GM19023 (cell line): ENCODE results near the gene STARD7.
"Not testable (repeated sequence)": the region's sequence is repeated elsewhere in the genome, so short reads cannot be mapped to it uniquely, and the experiment has no call there.

ENCODE experiments used
- ATAC-seq: cut with Tn5 transposase; IDR thresholded peaks from one replicate; pipeline ENCODE4 v1.9.1; 2021; ENCODE audit warnings: mild to moderate bottlenecking, moderate library complexity; ENCODE audit not compliant: unreplicated experiment

STARD7 gene

DNA sequence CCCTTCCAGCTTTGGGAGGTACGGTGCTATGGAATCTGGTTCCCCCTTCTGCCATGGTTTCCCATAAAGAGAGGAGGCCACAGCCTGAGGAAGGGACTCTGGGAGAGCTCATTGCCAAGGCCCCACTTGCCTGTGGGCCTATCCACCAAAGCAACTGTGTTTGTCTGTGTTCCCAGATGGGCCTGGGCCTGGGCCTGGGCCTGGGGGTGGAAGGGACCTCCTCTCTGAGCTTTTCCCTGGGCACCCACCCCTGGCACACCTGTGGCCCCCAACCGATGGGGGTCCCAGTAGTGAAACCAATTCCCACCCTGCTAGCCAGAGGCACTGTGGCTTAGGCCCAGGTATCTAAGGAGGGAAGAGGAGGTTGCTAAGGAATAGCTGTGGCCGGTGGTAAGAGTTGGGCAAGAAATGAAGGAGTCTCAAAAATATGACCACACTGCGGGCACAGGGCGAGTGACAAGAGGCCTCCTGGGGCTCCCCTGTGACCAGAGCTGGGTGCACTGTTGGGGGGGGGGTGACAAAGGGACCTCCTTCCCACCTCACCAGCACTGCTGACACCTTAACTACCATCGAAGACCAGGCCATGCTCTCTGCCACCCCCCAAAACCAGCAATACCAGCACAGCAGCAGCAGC lies 58.5 kb downstream of the STARD7 start:
- no peak for ATAC-seq

DNA sequence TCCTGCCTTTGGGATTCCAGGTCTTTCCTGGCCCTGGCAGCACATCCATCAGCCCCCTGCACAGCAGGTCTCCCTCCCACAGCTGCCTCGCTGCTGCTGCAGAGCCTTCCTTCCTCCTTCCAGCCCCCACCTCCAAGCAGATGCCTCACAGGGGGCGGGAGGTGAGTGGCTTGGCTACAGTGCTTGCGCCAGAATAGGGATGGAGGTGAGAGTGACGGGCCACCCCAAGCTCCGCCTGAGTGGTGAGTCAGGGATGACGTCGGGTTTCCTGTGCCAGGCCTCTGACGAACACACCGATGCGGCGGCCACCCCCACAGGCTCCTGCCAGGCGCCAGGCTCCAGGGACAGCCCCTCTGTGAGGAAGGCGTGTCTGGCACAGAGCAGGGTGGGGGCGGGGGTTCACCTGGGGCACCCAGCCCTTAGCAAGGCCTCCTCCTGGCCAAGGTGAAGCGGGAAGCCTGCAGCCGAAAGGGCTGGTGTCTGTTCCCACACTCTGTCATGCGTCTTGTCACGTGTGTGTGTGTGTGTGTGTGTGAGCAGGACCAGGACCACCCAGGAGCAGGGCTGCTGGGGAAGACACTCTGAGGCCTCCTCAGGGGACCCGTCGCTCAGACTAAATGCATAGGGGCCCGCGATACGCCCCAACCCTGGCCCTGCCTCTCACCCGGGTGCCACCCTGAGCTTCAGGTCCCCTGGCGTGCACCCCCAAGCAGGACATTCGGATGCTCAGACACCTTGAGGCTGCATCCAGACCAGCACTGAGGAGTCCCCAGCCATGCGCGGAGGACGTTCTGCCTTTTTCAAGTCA lies 60.0 kb downstream of the STARD7 start:
- ATAC-seq = no peak

DNA sequence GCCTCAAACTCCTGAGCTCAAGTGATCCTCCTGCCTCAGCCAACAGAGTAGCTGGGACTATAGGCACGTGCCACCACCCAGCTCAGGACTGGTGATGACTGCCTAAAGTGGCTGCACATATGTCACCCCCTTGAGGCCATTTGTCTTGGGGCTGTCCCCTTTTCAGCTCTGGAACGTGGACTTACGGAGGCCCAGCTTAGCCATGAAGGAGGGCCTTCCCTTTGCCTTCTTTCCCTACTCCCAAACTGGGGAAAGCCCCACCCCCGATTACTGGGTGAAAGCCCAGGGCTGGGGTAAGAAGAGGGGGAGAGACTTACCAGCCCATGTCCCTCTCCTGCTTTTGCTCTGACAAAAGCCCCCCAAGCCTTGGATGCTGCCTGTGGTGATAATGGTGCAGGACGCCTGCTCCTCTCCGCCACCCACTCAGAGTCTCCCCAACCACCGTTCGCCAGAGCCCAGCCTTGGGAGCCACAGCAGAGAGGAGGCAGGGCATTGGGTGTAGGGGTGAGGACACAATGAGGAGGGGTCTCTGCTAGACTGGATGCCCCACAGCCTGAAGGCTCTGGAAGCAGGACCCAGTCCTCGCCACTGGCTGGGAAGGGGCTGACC lies 60.9 kb downstream of the STARD7 start:
- no peak for ATAC-seq

DNA sequence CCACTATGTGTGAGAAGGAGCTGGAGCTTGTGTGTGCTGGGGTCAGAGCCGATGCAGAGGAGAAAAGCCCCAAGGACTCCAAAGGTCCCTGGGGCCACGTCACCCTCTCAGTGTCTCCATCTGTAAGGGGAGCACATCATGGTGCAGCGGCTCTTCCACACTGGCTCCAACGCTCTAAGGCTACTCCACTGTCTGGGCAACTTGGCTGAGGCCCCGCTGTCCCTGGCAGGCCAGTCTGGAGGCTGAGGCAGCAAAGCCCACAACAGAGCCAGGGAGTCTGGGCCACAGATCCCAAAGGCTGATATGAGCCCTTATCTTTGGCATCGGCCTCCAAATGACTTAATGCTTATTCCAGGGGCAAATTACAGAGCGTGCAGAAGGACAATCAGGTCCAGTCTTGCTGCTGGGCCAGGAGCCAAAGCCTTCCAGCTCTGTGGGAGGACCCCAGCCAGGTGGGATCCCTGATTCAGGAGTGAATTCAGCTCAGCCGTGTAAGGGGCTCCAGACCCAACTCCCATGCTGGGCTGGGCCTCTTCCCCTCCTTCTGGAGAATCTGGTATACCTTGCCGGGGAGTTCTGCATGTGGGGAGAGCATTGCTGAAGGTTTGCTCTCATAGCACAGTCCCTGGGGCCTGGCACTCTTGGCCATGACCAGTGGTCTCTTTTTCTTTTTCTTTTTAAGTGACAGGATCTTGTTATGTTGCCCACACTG lies 61.6 kb downstream of the STARD7 start:
- no peak for ATAC-seq

DNA sequence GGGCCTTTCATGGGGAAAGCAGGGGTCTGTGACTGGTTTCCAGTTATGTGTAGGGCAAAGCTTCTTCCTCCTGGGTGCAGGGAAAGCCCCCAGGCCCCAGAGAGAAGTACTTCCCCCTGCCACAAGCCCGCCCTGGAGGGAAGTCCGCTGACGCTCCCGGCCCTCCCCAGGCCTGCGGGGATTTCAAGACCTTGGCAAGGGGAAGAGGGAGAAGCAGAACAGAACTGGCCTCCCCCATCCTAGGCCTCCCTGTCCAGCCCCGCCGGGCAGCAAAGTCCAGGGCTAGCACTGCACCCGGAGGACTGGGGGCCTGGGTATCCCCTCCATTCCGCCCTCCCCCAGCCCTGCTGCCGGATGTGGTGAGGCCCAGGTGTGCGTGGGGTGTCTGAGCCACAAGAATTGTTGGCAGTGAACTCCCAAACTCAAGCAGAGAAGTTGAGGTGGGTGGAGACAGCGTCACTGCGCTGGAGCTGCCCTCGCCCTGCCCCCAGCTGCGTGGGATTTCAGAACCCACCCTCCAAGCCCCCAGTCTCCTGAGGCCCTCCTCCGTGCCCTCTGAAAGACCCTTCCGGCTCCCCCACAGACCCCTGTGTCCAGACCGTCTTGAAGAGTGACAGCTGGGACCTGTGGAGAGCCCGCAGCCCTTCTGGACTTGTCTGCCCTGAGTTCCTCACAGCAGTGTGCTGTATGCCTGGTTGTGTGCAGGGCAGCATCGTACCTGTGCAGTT lies 62.3 kb downstream of the STARD7 start:
- ATAC-seq = peak; percentile 36

DNA sequence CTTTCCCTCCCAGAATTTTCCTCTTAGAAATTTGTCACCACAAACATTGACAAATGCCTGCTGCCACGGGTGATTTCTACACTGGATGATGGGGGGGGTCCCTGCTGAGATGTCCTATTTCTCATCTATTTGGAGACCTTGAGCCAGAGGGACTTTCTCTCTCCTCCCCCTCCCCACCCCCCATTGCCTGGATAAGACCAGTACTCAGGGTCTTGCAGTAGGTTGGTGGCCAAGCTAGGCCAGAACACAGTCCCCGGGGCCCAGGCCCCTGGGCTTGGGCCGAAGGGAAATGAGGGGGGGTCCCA lies 62.8 kb downstream of the STARD7 start:
- no peak for ATAC-seq

DNA sequence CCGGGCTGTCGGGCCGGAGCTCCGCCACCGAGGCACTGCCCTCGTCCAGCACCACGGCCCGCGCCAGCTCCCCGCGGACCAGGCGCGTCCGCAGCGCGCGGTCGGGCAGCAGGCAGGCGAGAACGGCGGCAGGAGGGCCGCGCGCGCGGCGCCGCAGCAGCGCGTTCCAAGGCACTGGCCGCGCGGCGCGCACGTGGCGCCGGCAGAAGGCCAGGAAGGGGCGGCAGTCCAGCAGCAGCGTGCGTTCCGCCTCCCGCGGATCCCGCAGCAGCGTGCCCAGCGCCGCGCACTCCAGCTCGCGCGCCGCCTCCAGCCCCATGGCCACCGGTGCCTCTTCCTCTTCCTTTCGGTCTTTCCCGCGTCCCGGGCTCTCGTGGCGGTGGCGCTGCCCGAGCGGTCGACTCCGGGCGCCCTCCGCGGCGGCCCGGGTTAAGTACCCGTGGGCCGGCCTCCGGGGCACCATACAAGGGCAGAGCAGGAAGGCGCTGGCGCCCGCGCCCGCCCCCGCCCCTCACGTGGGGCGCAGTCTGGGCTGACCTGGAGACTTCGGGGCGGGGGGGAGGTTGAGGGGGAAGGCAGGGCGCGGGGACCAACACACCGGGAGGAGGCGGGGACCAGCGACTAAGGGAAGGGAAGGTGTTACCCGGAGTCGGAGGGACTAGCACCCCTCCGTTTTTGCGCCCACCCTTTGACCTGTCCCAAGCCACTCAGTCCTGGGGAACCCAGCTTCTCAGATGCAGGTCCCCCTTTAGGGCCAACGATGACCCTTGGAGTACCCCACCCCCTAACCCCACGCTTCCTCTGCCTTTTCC lies 63.4 kb downstream of the STARD7 start, which contains the start of gene DUSP2:
DUSP2 (minus strand) TSS at position 405 of the 812 bp plus-strand sequence; CDS start at position 319, 86 bp downstream.
- peak; percentile 50 for ATAC-seq

DNA sequence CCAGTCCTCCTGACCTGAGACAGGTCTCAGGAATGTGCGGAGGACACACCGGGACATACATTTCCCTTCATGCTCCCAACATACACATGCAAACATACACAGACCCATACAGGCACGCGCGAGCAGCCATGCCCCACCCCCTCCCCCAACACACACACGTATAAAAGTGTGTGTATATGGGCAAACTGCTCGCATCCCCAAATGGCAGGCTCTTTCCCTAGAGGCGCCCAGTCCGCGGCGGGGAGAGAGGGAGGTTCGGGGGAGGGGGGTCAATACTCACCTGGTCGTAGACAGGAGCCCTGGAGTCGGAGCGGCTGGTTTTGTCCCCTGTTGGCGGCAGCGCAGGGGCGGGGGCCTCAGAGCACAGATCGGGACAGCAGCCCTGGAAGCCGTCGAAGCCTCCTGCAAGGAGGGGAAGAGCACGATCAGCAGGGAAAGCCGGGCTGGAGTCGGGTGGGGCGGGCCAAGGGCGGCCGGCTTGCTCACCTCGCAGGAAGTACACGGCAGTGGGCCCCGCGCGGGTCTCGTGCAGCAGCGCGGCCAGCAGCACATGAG lies 64.1 kb downstream of the STARD7 start:
- ATAC-seq = peak; percentile 0

DNA sequence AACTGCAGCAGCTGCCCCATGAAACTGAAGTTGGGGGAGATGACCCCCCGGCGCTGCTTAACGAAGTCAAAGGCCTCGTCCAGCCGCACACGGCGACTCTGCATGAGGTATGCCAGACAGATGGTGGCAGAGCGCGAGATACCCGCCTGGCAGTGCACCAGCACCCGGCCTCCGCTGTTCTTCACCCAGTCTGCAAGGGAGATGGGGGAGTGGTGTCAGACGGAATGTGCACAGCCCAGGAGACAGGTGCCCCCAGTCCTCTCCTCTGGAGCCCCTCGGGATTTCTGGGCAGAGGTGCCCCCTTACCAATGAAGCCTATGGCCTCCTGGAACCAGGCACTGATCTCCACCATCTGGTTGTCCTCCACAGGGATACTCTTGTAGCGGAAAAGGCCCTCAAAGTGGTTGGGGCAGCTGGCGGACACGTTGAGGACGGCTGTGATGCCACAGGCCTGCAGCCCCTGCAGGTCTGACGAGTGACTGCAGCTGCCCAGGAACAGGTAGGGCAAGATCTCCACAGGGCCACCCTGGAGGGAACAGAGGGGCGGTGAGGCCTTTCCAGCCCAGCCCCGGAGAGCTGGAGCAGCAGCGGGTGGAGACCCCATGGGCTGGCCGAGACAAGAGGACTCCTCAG lies 64.7 kb downstream of the STARD7 start:
- ATAC-seq = no peak

DNA sequence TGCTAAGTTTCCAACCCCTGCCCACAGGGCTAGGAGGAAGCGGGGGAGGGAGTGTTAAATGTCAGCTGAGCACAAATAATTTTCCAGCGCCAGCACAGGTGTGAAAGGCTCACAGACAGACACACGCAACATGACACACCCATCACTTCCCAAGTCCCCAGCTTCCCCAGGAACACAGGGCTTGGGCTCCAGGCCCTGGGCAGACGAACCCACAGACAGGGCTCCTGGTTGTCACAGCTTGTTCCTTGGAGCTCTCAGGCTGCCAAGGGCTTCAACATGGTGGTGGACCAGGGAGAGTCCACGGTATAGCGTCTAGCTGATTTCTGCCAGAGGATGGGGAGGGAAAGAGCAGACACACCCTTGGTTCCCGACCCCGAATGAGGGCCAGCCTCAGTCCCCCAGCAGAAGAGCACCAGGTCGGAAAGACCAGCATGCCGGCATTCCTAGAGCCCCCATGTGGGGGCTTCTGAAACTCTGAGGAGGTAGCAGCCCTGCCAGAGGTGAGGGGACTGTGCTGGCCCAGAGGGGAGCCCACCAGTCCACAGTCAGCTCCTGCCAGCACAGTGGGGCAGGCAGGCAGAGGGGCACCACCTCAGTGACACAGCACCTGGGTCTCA lies 65.3 kb downstream of the STARD7 start:
- ATAC-seq = no peak

DNA sequence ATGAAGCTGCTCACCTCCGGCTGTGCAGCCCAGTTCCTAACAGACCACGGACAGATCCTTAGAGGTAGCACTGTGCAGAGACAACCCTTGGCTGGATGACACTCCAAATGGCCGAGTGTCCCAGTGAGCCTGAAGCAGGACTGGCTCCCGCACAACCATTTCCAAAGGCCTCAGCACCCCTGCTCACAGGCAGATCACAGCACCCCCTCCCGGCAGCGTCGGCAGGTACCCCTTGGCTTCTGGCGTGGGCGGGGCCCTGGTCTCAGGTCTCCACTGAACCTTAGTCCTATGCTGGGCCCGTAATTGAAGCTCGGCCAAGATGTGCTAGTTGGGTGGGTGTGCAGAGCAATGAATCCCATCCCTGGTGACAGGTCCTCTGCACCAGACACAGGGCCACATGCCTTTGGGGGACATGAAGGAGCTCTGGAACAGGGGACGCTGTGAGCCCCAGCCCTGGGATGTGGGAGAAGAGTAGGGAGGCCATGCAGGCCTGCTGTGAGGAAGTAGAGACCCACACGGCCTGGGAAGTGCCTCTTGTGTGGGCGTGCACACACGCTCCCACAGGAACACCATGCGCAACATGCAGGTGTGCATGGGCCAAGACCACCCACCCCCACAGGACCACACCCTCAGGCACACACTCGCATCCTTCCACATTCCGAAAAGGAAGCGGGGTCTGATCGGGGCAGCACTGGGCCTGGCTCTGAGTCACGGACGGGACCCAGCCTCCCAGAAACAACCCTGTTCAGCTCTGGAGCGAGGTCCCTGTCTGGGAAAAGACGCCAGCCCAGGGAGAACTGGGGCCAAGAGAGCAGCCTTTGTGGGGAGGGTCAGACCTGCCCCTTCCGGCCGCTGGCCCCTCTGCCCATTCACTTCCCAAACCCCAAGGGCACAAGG lies 66.2 kb downstream of the STARD7 start:
- ATAC-seq = no peak

DNA sequence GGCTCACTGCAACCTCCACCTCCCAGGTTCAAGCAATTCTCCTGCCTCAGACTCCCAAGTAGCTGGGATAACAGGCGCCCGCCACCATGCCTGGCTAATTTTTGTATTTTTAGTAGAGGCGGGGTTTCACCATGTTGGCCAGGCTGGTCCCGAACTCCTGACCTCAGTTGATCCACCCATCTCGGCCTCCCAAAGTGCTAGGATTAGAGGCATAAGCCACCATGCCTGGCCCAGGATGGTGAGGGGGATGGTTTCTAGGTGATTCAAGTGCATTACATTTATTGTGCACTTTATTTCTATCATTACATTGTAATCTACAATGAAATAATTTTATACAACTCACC lies 67.0 kb downstream of the STARD7 start:
- ATAC-seq = not testable (repeated sequence)

DNA sequence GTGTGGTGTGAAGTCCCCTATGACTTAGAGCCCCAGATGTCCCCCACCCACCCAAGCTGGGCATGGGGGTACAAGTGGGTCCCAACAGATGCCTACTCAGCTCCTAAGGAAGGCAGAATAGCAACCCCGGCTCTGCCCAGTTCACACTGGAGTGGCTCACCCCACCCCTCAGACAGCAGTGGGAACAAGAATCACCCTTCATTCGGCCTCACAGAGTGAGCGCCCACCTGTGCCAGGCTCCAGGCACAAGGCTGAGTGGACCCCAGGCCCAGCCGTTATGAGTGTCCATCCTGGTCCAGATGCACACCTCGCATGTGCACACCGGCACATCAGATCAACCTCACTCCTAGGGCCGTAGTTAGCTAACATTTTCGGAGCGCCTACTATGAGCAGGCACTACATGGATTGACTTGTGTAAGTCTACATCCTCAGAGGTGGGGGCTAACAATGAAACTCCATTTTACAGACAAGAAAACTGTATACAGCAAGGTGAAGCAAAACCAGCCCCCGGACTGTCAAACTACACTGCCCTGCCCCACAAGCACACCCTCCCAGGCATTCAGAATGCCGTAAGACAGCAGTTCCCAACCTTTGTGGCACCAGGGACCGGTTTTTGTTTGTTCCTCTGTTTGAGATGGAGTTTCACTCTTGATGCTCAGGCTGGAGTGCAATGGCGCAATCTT lies 67.5 kb downstream of the STARD7 start:
- no peak for ATAC-seq

DNA sequence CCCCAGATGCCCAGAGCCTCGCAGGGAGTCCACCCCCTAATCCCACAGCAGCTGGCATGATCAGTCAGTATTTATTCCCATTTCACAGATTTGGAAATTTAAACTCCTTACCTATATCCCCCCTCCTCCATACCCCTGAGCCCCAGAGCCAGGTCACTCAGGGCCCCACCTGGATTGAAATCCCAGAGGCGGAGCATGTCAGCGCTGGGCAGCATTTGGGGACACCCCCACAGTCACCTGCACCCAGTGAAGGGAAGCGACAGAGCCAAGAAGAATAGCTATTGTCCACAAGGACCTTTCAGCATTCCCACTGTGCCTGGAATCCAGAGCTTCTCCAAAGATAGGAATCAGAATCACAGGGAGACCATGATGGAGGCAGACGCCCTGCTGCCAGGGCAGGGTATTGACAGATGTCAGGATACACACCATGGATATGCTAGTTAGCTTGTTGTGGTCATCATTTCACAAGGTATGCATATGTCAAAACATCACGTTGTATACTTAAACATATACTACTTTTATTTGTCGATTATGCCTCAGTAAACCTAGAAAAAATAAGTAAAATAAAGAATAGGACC lies 69.4 kb downstream of the STARD7 start:
- no peak for ATAC-seq

DNA sequence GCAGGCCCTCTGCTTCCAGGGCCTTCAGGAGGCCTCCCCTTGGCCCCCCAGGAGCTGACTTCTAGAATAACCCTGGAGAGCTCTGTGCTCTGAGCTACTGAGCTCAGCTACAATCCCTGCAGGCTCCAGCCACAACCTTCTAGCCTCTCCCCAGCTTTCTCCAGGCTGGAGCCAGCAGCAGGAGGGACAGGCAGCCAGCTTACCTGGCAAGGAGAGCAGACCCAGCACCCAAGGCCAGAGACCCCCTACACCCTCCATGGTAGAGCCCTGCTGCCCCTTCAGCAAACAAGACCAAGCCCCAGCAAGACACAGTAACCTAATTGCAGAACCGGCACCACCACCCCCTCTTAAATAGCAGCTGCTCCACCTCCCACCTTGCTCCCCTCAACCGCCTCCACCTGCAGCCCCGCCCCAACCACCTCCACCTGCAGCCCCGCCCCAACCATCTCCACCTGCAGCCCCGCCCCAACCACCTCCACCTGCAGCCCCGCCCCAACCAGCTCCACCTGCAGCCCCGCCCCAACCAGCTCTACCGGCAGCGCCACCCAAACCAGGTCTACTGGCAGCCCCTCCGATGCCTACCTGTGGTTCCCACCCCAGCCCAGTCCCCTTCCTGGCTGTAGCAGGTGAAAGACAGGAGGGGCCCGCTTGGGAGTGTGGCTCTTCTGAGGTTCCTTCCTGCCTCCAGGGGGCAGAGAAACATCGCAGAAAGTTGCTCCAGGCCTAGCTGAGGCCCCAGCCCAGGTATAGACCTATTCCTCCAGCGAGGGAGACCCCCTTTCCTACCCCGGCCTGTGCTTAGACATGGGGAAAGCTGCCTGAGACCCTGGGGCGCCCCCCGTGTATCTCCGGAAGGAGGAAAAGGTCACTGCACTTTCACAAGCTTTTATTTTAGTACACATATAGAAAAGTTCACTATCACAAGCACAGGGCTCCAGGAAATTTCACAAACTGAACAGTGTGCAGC lies 70.2 kb downstream of the STARD7 start, which contains the start of gene ASTL:
ASTL (minus strand) TSS at position 324 of the 967 bp plus-strand sequence; CDS start at position 258, 66 bp downstream.
- ATAC-seq = peak; percentile 42
